Cortex of kidney (tissue), 1 donor: ENCODE results near the gene COL26A1.
"Not testable (repeated sequence)": the region's sequence is repeated elsewhere in the genome, so short reads cannot be mapped to it uniquely, and the experiment has no call there.

ENCODE experiments used
- DNase-seq: peaks from one replicate; lab custom pipeline; 2025; lab: John Stamatoyannopoulos, UW

Gene COL26A1

GRCh38 chr7:101598422-101598985, 235.8 kb downstream of the COL26A1 start:
- DNase-seq: no peak

GRCh38 chr7:101598986-101599771, 236.5 kb downstream of the COL26A1 start:
- no peak for DNase-seq

GRCh38 chr7:101599787-101600186, 237.1 kb downstream of the COL26A1 start:
- DNase-seq: no peak

- no peak for DNase-seq
Observed at GRCh38 chr7:101602082-101602481, 239.4 kb downstream of the COL26A1 start.

GRCh38 chr7:101602484-101603241, 240.0 kb downstream of the COL26A1 start:
- DNase-seq: no peak

- no peak for DNase-seq
Observed at GRCh38 chr7:101604331-101604933, 241.8 kb downstream of the COL26A1 start.

- DNase-seq: not testable (repeated sequence)
Observed at GRCh38 chr7:101604934-101605332, 242.3 kb downstream of the COL26A1 start.

GRCh38 chr7:101605611-101606497, 243.2 kb downstream of the COL26A1 start:
- no peak for DNase-seq

- no peak for DNase-seq
Observed at GRCh38 chr7:101606498-101606923, 243.8 kb downstream of the COL26A1 start.
